Astrocyte of the cerebellum (primary cell): ENCODE measurements around the gene AIG1.

Source experiments
- DNase-seq: peaks from one replicate; pipeline ENCODE4 v3.0.0-alpha.2; 2011; ENCODE audit warnings: low read depth
- H3K4me3 ChIP-seq: 2 replicates; pipeline ENCODE4 v1.5.1; 2011; ENCODE audit warnings: mild to moderate bottlenecking, low read depth, low read length, moderate library complexity
- CTCF ChIP-seq: IDR thresholded peaks from 2 replicates; pipeline ENCODE4 v1.5.1; 2012; ENCODE audit warnings: low read length, low read depth, moderate library complexity, mild to moderate bottlenecking; ENCODE audit errors: missing control alignments
- in situ Hi-C: cut with HindIII; loops from 2 replicates; pipeline ENCODE4 v1.10.0; 2017; ENCODE audit warnings: low sequenced_read_pairs

The AIG1 gene

DNA sequence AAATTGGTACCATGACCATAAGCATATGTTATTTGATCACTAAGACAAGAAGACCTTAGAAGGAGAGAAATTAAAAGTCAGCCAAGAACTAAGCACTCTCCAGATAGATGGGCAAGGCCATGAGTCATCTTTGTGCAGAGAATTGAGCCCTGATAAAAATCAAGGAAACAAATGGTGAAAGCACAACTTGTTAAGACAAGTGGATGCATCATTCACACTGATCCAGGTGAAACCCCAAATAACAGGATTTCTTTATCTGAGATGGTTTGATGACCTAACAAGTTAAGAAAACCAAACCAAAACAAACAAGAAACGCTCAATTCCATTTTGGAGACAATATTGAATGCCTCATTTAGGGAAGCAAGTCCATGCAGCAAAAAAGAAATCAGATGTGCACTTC is 268.2 kb downstream of the AIG1 start:
- H3K4me3 ChIP-seq: no peak overlapping the region
- in situ Hi-C loops: no loop called here
- TF ChIP-seq CTCF: no peak
- DNase-seq: no peak

- no peak for DNase-seq
- no peak for TF ChIP-seq CTCF
- in situ Hi-C loops: no loop called here
- H3K4me3 ChIP-seq: no peak overlapping the region
Observed at GRCh38 chr6:143329323-143329722, 268.6 kb downstream of the AIG1 start.

GRCh38 chr6:143331362-143331761 is 270.7 kb downstream of the AIG1 start:
- no peak overlapping the region for H3K4me3 ChIP-seq
- in situ Hi-C loops: no loop called here
- no peak for TF ChIP-seq CTCF
- no peak for DNase-seq

DNA sequence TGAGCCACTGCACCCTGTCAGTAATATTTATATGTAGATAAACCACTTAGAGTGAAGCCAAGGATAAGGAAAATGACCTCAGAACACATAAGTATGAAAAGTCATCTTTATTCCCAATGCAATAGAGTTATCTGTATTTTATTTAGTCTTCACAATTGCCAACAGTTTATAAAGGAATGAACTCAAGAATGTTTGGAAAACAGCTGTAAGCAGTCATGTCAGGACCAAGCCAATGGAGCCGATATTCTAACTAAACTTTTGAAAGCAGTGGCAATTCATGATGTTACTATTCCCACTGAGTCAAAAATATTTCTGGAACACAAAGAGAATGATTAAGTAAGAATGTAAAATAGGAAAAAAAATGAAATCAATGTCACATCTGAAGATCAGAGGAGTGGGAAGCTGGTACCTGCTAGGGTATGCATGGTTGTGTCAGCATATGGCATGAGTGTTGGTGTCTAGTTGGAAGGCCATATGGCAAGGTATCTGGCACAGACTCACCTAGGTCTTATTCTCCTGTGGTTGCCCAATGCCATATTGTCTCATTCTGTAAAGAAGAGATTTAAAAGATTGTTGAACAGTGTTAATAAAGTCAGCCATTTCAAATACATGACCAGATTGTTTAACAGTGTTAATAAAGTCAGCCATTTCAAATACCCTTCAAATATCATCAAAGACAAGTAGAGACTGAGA is 271.6 kb downstream of the AIG1 start:
- in situ Hi-C loops: no loop called here
- DNase-seq: no peak

GRCh38 chr6:143333081-143333480 is 272.4 kb downstream of the AIG1 start:
- no peak for TF ChIP-seq CTCF
- no peak for DNase-seq
- no peak overlapping the region for H3K4me3 ChIP-seq
- in situ Hi-C loops: no loop called here

More for the DNA sequence above, 271.6 kb downstream of the AIG1 start:
- TF ChIP-seq CTCF: no peak
- no peak overlapping the region for H3K4me3 ChIP-seq

DNA sequence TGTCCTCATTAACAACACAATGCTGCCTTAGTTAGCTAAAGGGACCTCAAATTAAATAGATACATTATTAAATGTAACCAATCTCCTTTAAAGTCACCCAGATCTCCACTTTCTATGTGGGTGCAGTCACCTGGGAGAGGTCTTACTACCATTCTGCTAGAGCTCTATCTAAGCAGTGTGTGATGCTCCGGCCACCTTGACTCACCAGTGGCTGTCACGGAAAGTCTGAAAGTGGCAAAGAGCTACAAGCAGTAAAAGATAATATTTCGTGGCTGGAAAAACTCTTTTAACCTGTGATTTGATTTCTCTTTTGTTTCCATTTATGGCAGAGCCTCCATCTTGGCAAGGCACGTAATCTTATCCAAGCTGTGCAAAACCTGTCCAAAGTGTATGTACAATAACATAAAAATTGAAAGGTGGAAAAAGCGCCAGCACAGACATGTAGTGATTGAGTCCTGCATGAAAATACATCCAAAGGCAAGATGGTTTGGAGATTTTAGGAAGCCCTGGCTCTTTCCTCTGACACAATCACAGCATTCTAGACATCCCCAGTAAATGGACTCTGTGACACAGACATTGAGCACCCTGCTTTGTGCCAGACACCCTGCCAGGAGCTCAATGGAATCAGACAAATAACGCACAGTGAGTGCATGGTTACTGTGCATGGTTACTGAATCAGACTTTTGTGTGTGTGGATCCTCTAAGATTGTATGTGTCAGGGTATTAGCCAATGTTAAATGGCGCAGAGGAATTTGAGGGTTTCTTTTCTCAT is 273.2 kb downstream of the AIG1 start:
- no peak for DNase-seq
- no peak for TF ChIP-seq CTCF
- in situ Hi-C loops: no loop called here
- H3K4me3 ChIP-seq: no peak overlapping the region
